Fibroblast of mammary gland (primary cell): ENCODE data around the gene PHACTR1.

Experiments
- DNase-seq: peaks from one replicate; pipeline ENCODE4 v3.0.0-alpha.2; 2010; ENCODE audit warnings: low read depth
- H3K4me3 ChIP-seq: 2 replicates; pipeline ENCODE4 v1.5.1; 2011; ENCODE audit warnings: low read depth, mild to moderate bottlenecking, low read length, moderate library complexity; ENCODE audit not compliant: control insufficient read depth
- TF ChIP-seq, protein P1 (sequence below): conservative IDR thresholded peaks from 2 replicates; pipeline ENCODE4 v1.5.1; 2011; ENCODE audit warnings: low read depth, low read length, inconsistent platforms; ENCODE audit not compliant: control insufficient read depth, insufficient read depth

Gene PHACTR1

GRCh38 chr6:12818324-12818723 is 101.8 kb downstream of the PHACTR1 start:
- H3K4me3 ChIP-seq = no peak overlapping the region
- DNase-seq = no peak
- TF ChIP-seq, protein P1, sequence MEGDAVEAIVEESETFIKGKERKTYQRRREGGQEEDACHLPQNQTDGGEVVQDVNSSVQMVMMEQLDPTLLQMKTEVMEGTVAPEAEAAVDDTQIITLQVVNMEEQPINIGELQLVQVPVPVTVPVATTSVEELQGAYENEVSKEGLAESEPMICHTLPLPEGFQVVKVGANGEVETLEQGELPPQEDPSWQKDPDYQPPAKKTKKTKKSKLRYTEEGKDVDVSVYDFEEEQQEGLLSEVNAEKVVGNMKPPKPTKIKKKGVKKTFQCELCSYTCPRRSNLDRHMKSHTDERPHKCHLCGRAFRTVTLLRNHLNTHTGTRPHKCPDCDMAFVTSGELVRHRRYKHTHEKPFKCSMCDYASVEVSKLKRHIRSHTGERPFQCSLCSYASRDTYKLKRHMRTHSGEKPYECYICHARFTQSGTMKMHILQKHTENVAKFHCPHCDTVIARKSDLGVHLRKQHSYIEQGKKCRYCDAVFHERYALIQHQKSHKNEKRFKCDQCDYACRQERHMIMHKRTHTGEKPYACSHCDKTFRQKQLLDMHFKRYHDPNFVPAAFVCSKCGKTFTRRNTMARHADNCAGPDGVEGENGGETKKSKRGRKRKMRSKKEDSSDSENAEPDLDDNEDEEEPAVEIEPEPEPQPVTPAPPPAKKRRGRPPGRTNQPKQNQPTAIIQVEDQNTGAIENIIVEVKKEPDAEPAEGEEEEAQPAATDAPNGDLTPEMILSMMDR = no peak

DNA sequence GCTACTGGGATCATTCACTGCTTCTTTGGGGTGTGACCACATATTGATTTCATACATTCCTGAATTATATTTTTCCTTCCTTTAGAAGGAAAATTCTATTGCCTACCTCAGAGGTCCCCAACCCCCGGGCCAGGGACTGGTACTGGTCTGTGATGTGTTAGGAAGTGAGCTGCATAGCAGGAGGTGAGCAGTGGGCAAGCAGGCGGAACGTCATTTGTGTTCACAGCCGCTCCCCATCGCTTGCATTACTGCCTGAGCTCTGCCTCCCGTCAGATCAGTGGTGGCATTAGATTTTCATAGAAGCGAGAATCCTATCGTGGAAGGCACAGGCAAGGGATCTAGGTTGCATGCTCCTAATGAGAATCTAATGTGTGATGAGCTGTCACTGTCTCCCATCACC is 107.3 kb downstream of the PHACTR1 start:
- H3K4me3 ChIP-seq = no peak overlapping the region
- TF ChIP-seq, protein P1 = no peak
- no peak for DNase-seq

DNA sequence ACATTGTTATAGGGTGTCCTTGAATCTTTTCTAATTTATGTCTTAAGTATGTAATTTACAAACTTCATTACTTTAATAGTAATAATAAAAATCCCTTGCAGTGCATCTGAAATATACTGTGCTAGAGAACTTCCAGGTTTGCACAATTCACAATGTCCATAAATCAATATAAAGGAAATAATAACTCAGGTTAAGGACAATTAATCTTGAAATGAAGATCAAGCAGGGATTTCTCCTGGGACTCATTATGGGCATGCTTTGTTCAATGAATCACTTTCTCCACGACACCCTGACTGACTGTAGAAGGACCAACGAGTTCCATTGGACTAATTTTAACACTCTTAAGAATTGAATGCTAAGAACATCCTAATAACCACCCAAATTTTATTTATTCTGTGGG is 110.0 kb downstream of the PHACTR1 start:
- H3K4me3 ChIP-seq = no peak overlapping the region
- no peak for DNase-seq
- TF ChIP-seq, protein P1 = no peak

DNA sequence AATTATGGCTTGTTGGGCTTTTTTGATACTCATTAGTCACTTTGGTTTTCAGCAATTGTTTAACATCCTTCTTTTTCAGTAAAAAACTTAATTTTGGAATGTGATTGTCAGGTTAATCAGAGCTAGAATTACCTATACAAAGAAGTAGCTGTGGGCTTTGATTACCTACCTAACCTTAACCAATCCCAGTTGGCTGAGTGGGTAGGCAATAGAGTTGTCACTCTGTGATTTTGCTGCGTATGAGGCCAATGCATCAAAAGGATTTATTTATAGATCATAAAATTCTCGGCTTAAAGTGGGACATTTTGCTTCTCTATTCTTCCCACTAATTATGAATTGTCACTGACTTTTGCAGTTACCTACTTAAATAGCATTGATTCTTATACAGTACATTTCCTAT is 111.4 kb downstream of the PHACTR1 start:
- no peak for DNase-seq
- no peak overlapping the region for H3K4me3 ChIP-seq
- TF ChIP-seq, protein P1 = no peak

DNA sequence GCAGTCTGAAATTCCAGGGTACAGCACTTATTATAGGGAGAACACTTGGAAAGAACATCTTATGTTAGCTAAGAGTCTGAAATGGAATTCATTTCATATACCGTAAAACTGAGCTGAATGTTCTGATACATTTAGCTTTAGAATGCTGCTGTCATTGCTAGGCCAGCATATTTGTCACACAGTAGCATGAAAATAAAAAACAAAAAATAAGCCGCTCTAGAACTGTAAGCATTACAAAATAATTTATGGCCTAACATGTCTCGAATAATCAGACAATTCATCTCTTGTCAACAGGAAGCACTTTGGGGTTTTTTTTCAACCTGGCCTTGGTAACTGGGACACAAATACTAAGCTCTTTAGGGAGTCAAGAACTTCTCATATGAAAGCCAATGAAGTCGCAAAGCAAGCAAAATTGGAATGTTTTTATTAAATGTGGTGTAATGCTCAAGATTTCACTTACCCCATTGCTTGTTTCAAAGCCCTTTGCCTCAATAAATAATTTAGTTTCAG is 115.7 kb downstream of the PHACTR1 start:
- TF ChIP-seq, protein P1 = no peak
- no peak for DNase-seq
- no peak overlapping the region for H3K4me3 ChIP-seq

GRCh38 chr6:12836009-12836408 is 119.4 kb downstream of the PHACTR1 start:
- TF ChIP-seq, protein P1 = no peak

GRCh38 chr6:12841619-12842018 is 125.1 kb downstream of the PHACTR1 start:
- no peak overlapping the region for H3K4me3 ChIP-seq
- TF ChIP-seq, protein P1 = no peak
- no peak for DNase-seq

More at GRCh38 chr6:12836009-12836408, 119.4 kb downstream of the PHACTR1 start:
- no peak overlapping the region for H3K4me3 ChIP-seq
- DNase-seq = no peak
